Gastrocnemius medialis (tissue), 4 donors: ENCODE results near the gene FAM227B.
"Not testable (repeated sequence)": the region's sequence is repeated elsewhere in the genome, so short reads cannot be mapped to it uniquely, and the experiment has no call there.

Experiments
- CTCF ChIP-seq, 5 experiments: fragments of 450-650 bp in 3 of 5; fragments of 200-600 bp in 2 of 5; sonication (generic) in 2 of 5; IDR thresholded peaks in 4 of 5; conservative IDR thresholded peaks in 1 of 5; 1 replicate in 4 of 5; 2 replicates in 1 of 5; pipeline ENCODE4 v1.5.1; 2016 to 2019; ENCODE audit warnings: antibody characterized with exemption in 5 of 5, mild to moderate bottlenecking in 3 of 5, moderate library complexity in 3 of 5
- POLR2A ChIP-seq, 2 donors: fragments of 450-650 bp; IDR thresholded peaks; one replicate each; pipeline ENCODE4 v1.6.1; 2017; ENCODE audit warnings: antibody characterized with exemption in 2 of 2, mild to moderate bottlenecking in 2 of 2, moderate library complexity in 2 of 2

- TF ChIP-seq CTCF (IDR thresholded peaks at IDR 0.05 in 4 of 5, conservative IDR thresholded peaks at IDR 0.05 in 1 of 5); POLR2A (IDR thresholded peaks at IDR 0.05): not testable (repeated sequence)
Observed at GRCh38 chr15:49478982-49479381, 141.6 kb downstream of the FAM227B start.
